PC-9 (cell line): ENCODE data around the gene FYN. TPM values are rescaled to one million over a fixed set of nuclear protein-coding genes. Genes with fewer than 3 reads are reported as not detected.

Experiments
- BruUV-seq: library from RNA; stranded (reverse); fragments of 400-500 nt; replicated peaks from 2 replicates; lab custom pipeline; 2021; lab: Mats Ljungman, UMichigan
- CTCF ChIA-PET: fragments of 300-600 bp; sonication (Branson Sonifier 250); formaldehyde crosslinking; loops from one replicate; lab custom pipeline; 2022; ENCODE audit warnings: antibody characterized with exemption; lab: Charles Lee
- POLR2A ChIA-PET: fragments of 300-600 bp; sonication (Branson Sonifier 250); formaldehyde crosslinking; loops from one replicate; lab custom pipeline; 2022; ENCODE audit warnings: antibody characterized with exemption; ENCODE audit not compliant: unreplicated experiment; lab: Charles Lee
- DNase-seq, 2 experiments: peaks; one replicate each; pipeline versions ENCODE4 v3.0.0 to v3.0.0-alpha.2; 2015 to 2022; ENCODE audit warnings: mixed read lengths in 1 of 2
- H2AFZ ChIP-seq: fragments of 200-600 bp; sonication (generic); 2 replicates; pipeline ENCODE4 v1.8.1; 2017; ENCODE audit warnings: antibody characterized with exemption
- H3F3A ChIP-seq: fragments of 200-600 bp; sonication (generic); 2 replicates; pipeline ENCODE4 v1.8.1; 2017; ENCODE audit warnings: antibody characterized with exemption, mild to moderate bottlenecking, low read depth; ENCODE audit not compliant: insufficient read depth
- H3K27ac ChIP-seq: fragments of 200-600 bp; sonication (generic); 2 replicates; pipeline ENCODE4 v1.6.1; 2016; ENCODE audit warnings: mixed run types
- H3K27me3 ChIP-seq: fragments of 200-600 bp; sonication (generic); 2 replicates; pipeline ENCODE4 v1.6.1; 2016; ENCODE audit warnings: low read depth, mixed run types; ENCODE audit not compliant: insufficient read depth
- H3K36me3 ChIP-seq: fragments of 200-600 bp; sonication (generic); 2 replicates; pipeline ENCODE4 v1.6.1; 2016; ENCODE audit warnings: low read depth, mixed run types
- H3K4me1 ChIP-seq: fragments of 200-600 bp; sonication (generic); replicated peaks from 2 replicates; pipeline ENCODE4 v1.6.1; 2016; ENCODE audit warnings: mixed run types; ENCODE audit not compliant: insufficient read depth
- H3K4me2 ChIP-seq: fragments of 200-600 bp; sonication (generic); 2 replicates; pipeline ENCODE4 v1.6.1; 2017; ENCODE audit warnings: mixed run types
- H3K4me3 ChIP-seq: fragments of 200-600 bp; sonication (generic); 2 replicates; pipeline ENCODE4 v1.6.1; 2016; ENCODE audit warnings: mixed run types
- H3K79me2 ChIP-seq: fragments of 200-600 bp; sonication (generic); 2 replicates; pipeline ENCODE4 v1.6.1; 2017; ENCODE audit warnings: low read depth, mixed run types
- H3K9me2 ChIP-seq: fragments of 200-600 bp; sonication (generic); 2 replicates; pipeline ENCODE4 v1.8.1; 2017; ENCODE audit warnings: mild to moderate bottlenecking; ENCODE audit not compliant: insufficient read depth
- H3K9me3 ChIP-seq: fragments of 200-600 bp; sonication (generic); 2 replicates; pipeline ENCODE4 v1.8.1; 2016; ENCODE audit warnings: low read depth; ENCODE audit not compliant: insufficient read depth
- H4K20me1 ChIP-seq: fragments of 200-600 bp; sonication (generic); 2 replicates; pipeline ENCODE4 v1.8.1; 2017; ENCODE audit not compliant: insufficient read depth
- CTCF ChIP-seq: fragments of 200-600 bp; sonication (generic); conservative IDR thresholded peaks from 2 replicates; pipeline ENCODE4 v1.6.1; 2017; ENCODE audit warnings: mixed run types, antibody characterized with exemption, mild to moderate bottlenecking, moderate library complexity
- EZH2 ChIP-seq: fragments of 200-600 bp; sonication (generic); IDR thresholded peaks from 2 replicates; pipeline ENCODE4 v1.8.0; 2017; ENCODE audit warnings: antibody characterized with exemption, low read depth
- intact Hi-C: fragments of 100-400 bp; cut with micrococcal nuclease; formaldehyde crosslinking; loops from one replicate; pipeline ENCODE4 v1.10.0; 2022; ENCODE audit not compliant: unreplicated experiment
- total RNA-seq: library from RNA; stranded (reverse); gene quantifications from 2 replicates; pipeline ENCODE4 v1.2.3, GENCODE V29; 2021

FYN gene
- total RNA-seq, 1 experiment from 2014 or later = 53.3 TPM

- no TSS peak for BruUV-seq
- Histone ChIP-seq H3K4me1 (no peaks in the 10 kb centered on the region), H3K79me2 (peaks cover 78% of the 10 kb centered on the region), H2AFZ (no peak overlapping the region), H3K27me3 (no peaks in the 10 kb centered on the region), H3K27ac (no peak overlapping the region), H3K4me2 (no peak overlapping the region), H4K20me1 (peaks cover 21% of the 10 kb centered on the region; the same call in 1 of the 2 replicates), H3K9me2 (no peaks in the 10 kb centered on the region), H3K36me3 (no peaks in the 10 kb centered on the region), H3K9me3 (no peaks in the 10 kb centered on the region), H3K4me3 (no peak overlapping the region), H3F3A (no peaks in the 10 kb centered on the region)
- ChIA-PET CTCF (no interaction called here), POLR2A (no interaction called here)
- no peak for DNase-seq
- TF ChIP-seq CTCF (no peak), EZH2 (no peak)
- intact Hi-C loops = no loop called here
Observed at GRCh38 chr6:111862314-111862713, 10.9 kb downstream of the FYN start.

DNA sequence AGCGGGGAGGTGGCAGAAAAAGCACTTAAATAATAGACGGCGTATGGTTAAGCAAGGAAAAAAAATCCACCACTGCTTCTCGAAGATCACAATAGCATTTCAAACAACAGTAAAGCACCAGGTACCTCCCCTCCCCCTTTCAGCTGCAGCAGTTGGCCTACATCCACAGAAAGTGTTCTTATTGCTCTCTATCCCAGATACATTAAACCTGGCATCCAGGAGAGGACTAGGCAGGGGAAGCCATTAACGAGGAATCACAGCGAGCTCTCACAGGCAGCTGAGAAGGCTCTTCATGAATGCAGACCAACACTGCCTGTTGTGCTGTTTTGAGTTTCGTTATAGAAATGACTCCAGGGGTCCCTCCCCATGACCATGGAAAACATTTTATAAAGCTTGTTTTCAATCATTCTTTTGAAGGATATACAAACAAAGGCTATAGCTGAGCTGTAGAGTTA, 11.8 kb downstream of the FYN start:
- H4K20me1 ChIP-seq = peaks cover 17% of the 10 kb centered on the region; the same call in 1 of the 2 replicates
- no peak overlapping the region for H3K4me3 ChIP-seq
- H3K4me2 ChIP-seq = no peak overlapping the region
- TF ChIP-seq EZH2 = no peak
- TF ChIP-seq CTCF = no peak
- no peaks in the 10 kb centered on the region for H3K27me3 ChIP-seq
- no peak overlapping the region for H3K27ac ChIP-seq
- H3K4me1 ChIP-seq = no peaks in the 10 kb centered on the region
- ChIA-PET CTCF (no interaction called here), POLR2A (no interaction called here)
- H2AFZ ChIP-seq = no peak overlapping the region
- H3K9me2 ChIP-seq = no peaks in the 10 kb centered on the region
- no peak for DNase-seq
- peaks cover 77% of the 10 kb centered on the region for H3K79me2 ChIP-seq
- intact Hi-C loops = no loop called here
- H3K9me3 ChIP-seq = no peaks in the 10 kb centered on the region
- no TSS peak for BruUV-seq
- no peaks in the 10 kb centered on the region for H3K36me3 ChIP-seq
- H3F3A ChIP-seq = no peaks in the 10 kb centered on the region

DNA sequence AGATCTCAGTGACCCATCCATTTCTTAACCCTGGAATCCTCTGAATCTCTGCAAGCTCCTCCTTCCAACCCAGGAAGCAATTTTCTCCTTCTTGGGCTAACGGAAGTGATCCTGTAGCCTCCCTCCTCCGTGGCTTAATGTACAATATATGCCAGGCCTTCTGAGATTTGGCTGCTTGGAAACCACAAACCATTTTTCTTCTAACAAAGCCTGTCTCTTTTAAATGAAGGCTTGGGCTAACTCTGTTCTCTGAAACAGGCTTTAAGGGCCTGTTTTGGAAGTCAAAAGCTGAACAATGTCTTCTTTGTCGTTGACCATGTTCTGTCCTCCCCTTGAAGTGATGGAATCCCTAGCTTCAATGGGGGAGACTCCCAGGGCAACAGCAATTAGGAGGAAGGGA, 14.9 kb downstream of the FYN start:
- Histone ChIP-seq H2AFZ (no peak overlapping the region), H3K79me2 (peaks cover 59% of the 10 kb centered on the region), H3K36me3 (no peaks in the 10 kb centered on the region), H3K9me3 (no peaks in the 10 kb centered on the region), H3K4me2 (no peak overlapping the region), H3K27me3 (no peaks in the 10 kb centered on the region), H3F3A (no peaks in the 10 kb centered on the region), H3K27ac (no peak overlapping the region), H4K20me1 (0 out of 2 replicates have a peak, but pooled peaks cover 9% of the 10 kb centered on the region), H3K9me2 (no peaks in the 10 kb centered on the region), H3K4me1 (no peaks in the 10 kb centered on the region), H3K4me3 (no peak overlapping the region)
- intact Hi-C loops = no loop called here
- ChIA-PET POLR2A (no interaction called here), CTCF (no interaction called here)
- no peak for DNase-seq
- no TSS peak for BruUV-seq
- TF ChIP-seq EZH2 (no peak), CTCF (no peak)
